GM06990 (cell line): Measurements from ENCODE around the gene MEPE.

Experiments
- DNase-seq: peaks from one replicate; pipeline ENCODE4 v3.0.0-alpha.2; 2011; ENCODE audit not compliant: insufficient read length; ENCODE audit errors: extremely low read depth
- H3K27me3 ChIP-seq: replicated peaks from 2 replicates; pipeline ENCODE4 v1.6.0; 2011; ENCODE audit warnings: low read length; ENCODE audit not compliant: control insufficient read depth, insufficient read depth
- H3K36me3 ChIP-seq: 2 replicates; pipeline ENCODE4 v1.5.1; 2011; ENCODE audit warnings: low read length; ENCODE audit not compliant: control insufficient read depth, insufficient read depth
- H3K4me3 ChIP-seq: replicated peaks from 2 replicates; pipeline ENCODE4 v1.5.1; 2011; ENCODE audit warnings: low read depth, mild to moderate bottlenecking, control low read depth, low read length
- CTCF ChIP-seq: IDR thresholded peaks from 2 replicates; pipeline ENCODE4 v1.5.1; 2011; ENCODE audit warnings: low read length, control low read depth, mild to moderate bottlenecking, inconsistent platforms; ENCODE audit not compliant: insufficient read depth, poor library complexity, severe bottlenecking

MEPE gene

GRCh38 chr4:87865288-87865687, 32.5 kb downstream of the MEPE start:
- no peak for TF ChIP-seq CTCF
- no peak for DNase-seq
- Histone ChIP-seq H3K36me3 (no peaks in the 10 kb centered on the region), H3K4me3 (no peak overlapping the region), H3K27me3 (no peaks in the 10 kb centered on the region; the same call in 1 of the 2 replicates)

GRCh38 chr4:87865960-87866598, 33.3 kb downstream of the MEPE start:
- no peak for TF ChIP-seq CTCF
- H3K4me3 ChIP-seq: no peak overlapping the region
- no peak for DNase-seq
- H3K27me3 ChIP-seq: no peaks in the 10 kb centered on the region; the same call in 1 of the 2 replicates
- no peaks in the 10 kb centered on the region for H3K36me3 ChIP-seq

- Histone ChIP-seq H3K4me3 (no peak overlapping the region), H3K36me3 (no peaks in the 10 kb centered on the region), H3K27me3 (no peaks in the 10 kb centered on the region; the same call in 1 of the 2 replicates)
- no peak for TF ChIP-seq CTCF
- DNase-seq: no peak
Observed at GRCh38 chr4:87868522-87868921, 35.8 kb downstream of the MEPE start.

- no peak for TF ChIP-seq CTCF
- Histone ChIP-seq H3K27me3 (no peaks in the 10 kb centered on the region), H3K36me3 (no peaks in the 10 kb centered on the region), H3K4me3 (no peak overlapping the region)
- no peak for DNase-seq
Observed at GRCh38 chr4:87872028-87872427, 39.3 kb downstream of the MEPE start.

GRCh38 chr4:87875191-87875590, 42.4 kb downstream of the MEPE start:
- DNase-seq: no peak
- TF ChIP-seq CTCF: no peak
- H3K27me3 ChIP-seq: no peaks in the 10 kb centered on the region

GRCh38 chr4:87880106-87880505, 47.3 kb downstream of the MEPE start:
- H3K36me3 ChIP-seq: no peaks in the 10 kb centered on the region
- no peaks in the 10 kb centered on the region for H3K27me3 ChIP-seq
- TF ChIP-seq CTCF: no peak
- H3K4me3 ChIP-seq: no peak overlapping the region
- no peak for DNase-seq

More at GRCh38 chr4:87875191-87875590, 42.4 kb downstream of the MEPE start:
- Histone ChIP-seq H3K36me3 (no peaks in the 10 kb centered on the region), H3K4me3 (no peak overlapping the region)
